HG02610 (cell line): ENCODE data around the gene RFXANK.
"Not testable (repeated sequence)": the region's sequence is repeated elsewhere in the genome, so short reads cannot be mapped to it uniquely, and the experiment has no call there.

Experiments
- ATAC-seq: cut with Tn5 transposase; IDR thresholded peaks from one replicate; pipeline ENCODE4 v1.9.1; 2021; ENCODE audit warnings: mild to moderate bottlenecking, moderate library complexity; ENCODE audit not compliant: unreplicated experiment

The RFXANK gene

GRCh38 chr19:19169236-19170052 lies 22.6 kb upstream of the RFXANK start:
- ATAC-seq: no peak

GRCh38 chr19:19170053-19170872 lies 21.8 kb upstream of the RFXANK start, which contains the start of gene MEF2B:
TSS of gene MEF2B (minus strand) at chr19:19170263. CDS start at chr19:19150735, 19,528 bp downstream.
- ATAC-seq: peak; percentile 91

GRCh38 chr19:19170873-19171672 lies 21.0 kb upstream of the RFXANK start:
- ATAC-seq: no peak

GRCh38 chr19:19171821-19172532 lies 20.1 kb upstream of the RFXANK start:
- no peak for ATAC-seq

GRCh38 chr19:19173243-19173642 lies 18.8 kb upstream of the RFXANK start:
- not testable (repeated sequence) for ATAC-seq

- ATAC-seq: no peak
Observed at GRCh38 chr19:19176950-19177349, 15.1 kb upstream of the RFXANK start.

GRCh38 chr19:19179548-19180441 lies 12.3 kb upstream of the RFXANK start:
- ATAC-seq: no peak

GRCh38 chr19:19181488-19181998 lies 10.5 kb upstream of the RFXANK start:
- no peak for ATAC-seq

GRCh38 chr19:19185853-19186740 lies 6.0 kb upstream of the RFXANK start:
- ATAC-seq: no peak

- no peak for ATAC-seq
Observed at GRCh38 chr19:19186742-19187141, 5.3 kb upstream of the RFXANK start.

- no peak for ATAC-seq
Observed at GRCh38 chr19:19191768-19192077, 335 bp upstream of the RFXANK start.

- ATAC-seq: no peak
Observed at GRCh38 chr19:19192910-19193423, 909 bp downstream of the RFXANK start.

- no peak for ATAC-seq
Observed at GRCh38 chr19:19193926-19194325, 1.9 kb downstream of the RFXANK start.

- no peak for ATAC-seq
Observed at GRCh38 chr19:19201697-19202630, 9.9 kb downstream of the RFXANK start.

- ATAC-seq: peak; percentile 19
Observed at GRCh38 chr19:19202707-19203011, 10.6 kb downstream of the RFXANK start.

- ATAC-seq: peak; percentile 68
Observed at GRCh38 chr19:19203012-19203856, 11.2 kb downstream of the RFXANK start, which contains the start of gene NR2C2AP. TSS of gene NR2C2AP (minus strand) at chr19:19203414. CDS start at chr19:19203060, 354 bp downstream.
